T-helper 2 cell treated with Interferon-gamma antibody and Interleukin-4, amounts not matched to agents 5 μg/mL and 100 μg/mL, for 36 hours (primary cell): ENCODE measurements around the gene LRP8.

ENCODE experiments used
- DNase-seq: peaks from one replicate; pipeline ENCODE4 v3.0.0; 2021; ENCODE audit warnings: low spot score
- H3K27ac Mint-ChIP-seq: one replicate; pipeline ENCODE4 v1.8.0; 2021; ENCODE audit warnings: mild to moderate bottlenecking, mixed read lengths
- H3K27me3 Mint-ChIP-seq: one replicate; pipeline ENCODE4 v1.8.0; 2021; ENCODE audit warnings: low read depth, mixed read lengths
- H3K36me3 Mint-ChIP-seq: one replicate; pipeline ENCODE4 v1.8.0; 2021; ENCODE audit warnings: low read depth, mixed read lengths
- H3K4me1 Mint-ChIP-seq: one replicate; pipeline ENCODE4 v1.8.0; 2021; ENCODE audit warnings: low read depth, mixed read lengths
- H3K4me3 Mint-ChIP-seq: one replicate; pipeline ENCODE4 v1.8.0; 2022; ENCODE audit warnings: mild to moderate bottlenecking, moderate library complexity, mixed read lengths
- H3K9me3 Mint-ChIP-seq: one replicate; pipeline ENCODE4 v1.8.0; 2021; ENCODE audit warnings: mixed read lengths

LRP8 gene

DNA sequence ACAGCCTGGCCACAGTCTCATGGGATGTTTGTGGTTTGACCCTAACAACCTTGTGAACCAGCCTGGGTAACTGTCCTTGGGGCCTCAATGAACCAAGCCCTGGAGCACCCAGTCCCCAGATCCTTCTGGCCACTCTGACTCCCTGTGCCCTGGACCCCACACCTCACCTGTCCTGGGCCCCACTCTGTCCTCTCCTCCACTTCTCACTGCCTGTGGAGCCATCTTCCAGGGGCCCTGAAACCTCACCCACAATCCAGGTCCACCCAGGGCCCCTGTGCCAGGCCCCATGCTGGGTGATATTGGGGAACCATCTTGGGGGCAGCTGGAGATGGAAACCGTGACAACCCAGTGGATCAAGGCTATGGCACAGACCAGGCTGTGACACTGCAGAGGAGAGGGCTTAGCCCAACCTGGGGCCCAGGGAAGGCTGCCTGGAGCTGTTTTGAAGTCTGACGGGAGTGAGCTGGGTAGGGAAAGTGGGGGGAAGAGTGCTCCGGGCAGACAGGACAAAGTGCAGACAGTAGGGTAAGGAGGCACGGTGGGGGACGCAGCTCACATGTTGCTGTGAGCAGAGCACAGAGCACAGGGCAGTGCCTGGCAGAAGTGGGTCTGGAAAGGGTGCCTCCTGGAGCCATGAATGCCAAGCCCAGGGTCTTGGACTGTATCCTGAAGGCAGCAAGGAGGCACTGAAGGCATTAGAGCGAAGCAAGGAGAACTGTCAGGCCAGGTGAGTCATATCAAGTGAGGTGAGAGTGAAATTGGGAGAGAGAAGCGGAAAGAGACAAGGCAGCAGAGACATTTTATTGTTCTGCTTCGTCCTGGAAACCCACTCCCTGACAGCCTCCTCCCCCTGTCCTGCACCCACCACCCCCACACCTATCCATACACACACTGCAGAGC, 12.1 kb upstream of the LRP8 start:
- Mint-ChIP-seq H3K4me3 (no peak overlapping the region), H3K4me1 (peaks cover 4% of the 10 kb centered on the region), H3K27ac (no peak overlapping the region)

DNA sequence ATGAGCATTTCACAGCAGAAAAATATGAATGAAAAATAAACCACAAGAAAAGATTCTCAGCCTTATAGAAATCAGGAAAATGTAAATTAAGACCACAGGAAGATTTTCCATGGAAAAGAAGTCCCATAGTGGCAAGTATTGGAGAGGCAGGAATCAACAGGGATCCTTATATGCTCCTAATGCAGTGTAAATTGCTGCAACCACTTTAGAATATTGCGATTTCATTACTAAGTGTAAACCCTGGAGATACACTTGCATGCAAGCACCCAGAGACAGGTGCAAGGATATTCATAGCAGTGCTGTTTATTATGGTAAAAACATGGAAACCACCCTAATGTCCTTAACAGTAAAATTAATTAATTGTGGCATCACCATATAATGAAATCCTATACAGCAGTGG, 10.6 kb upstream of the LRP8 start:
- no peak overlapping the region for H3K27ac Mint-ChIP-seq
- H3K9me3 Mint-ChIP-seq, result peaks cover 5% of the 10 kb centered on the region
- H3K4me3 Mint-ChIP-seq, result no peak overlapping the region
- H3K36me3 Mint-ChIP-seq, result peaks cover 9% of the 10 kb centered on the region
- H3K27me3 Mint-ChIP-seq, result no peaks in the 10 kb centered on the region
- DNase-seq, result no peak
- peaks cover 10% of the 10 kb centered on the region for H3K4me1 Mint-ChIP-seq

More for the DNA sequence above, 12.1 kb upstream of the LRP8 start:
- no peaks in the 10 kb centered on the region for H3K27me3 Mint-ChIP-seq
- H3K36me3 Mint-ChIP-seq, result peaks cover 9% of the 10 kb centered on the region
- H3K9me3 Mint-ChIP-seq, result peaks cover 5% of the 10 kb centered on the region
- DNase-seq, result no peak

DNA sequence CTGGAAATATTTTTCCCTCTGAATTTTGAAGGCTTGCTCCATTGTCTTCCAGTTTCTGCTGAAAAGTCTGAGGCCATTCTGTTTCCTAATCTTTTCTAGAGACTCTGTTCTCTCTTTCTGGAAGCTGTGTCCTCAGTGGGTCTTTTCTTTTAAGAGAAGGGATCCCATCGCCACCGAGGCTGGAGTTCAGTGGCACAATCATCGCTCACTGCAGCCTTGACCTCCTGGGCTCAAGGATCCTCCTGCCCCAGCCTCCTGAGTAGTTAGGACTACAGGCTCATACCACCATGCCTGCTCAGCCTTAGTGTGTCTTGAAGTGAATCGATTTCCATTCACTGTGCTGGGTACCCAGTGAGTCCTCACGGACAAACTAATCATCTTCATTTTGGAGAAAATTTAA, 9.6 kb upstream of the LRP8 start:
- H3K27me3 Mint-ChIP-seq, result no peaks in the 10 kb centered on the region
- H3K9me3 Mint-ChIP-seq, result peaks cover 5% of the 10 kb centered on the region
- H3K27ac Mint-ChIP-seq, result no peak overlapping the region
- H3K36me3 Mint-ChIP-seq, result peaks cover 9% of the 10 kb centered on the region
- DNase-seq, result no peak
- H3K4me1 Mint-ChIP-seq, result peaks cover 10% of the 10 kb centered on the region
- no peak overlapping the region for H3K4me3 Mint-ChIP-seq

DNA sequence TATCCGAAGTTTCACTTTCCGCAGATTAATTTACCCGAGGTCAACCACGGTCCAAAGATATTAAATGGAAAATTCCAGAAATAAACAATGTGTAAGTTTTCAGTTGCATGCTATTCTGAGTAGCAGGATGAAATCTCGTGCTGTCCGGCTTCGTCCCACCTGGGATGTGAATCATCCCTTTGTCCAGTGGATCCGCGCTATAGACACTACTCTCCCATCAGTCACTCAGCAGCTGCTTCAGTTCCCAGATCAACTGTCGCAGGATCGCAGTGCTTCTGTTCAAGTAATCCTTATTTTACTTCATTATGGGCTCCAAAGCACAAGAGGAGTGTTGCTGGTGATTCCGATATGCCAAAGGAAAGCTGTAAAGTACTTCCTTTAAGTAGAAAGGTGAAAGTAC, 8.3 kb upstream of the LRP8 start:
- peaks cover under 1% of the 10 kb centered on the region for H3K9me3 Mint-ChIP-seq
- H3K4me3 Mint-ChIP-seq, result no peak overlapping the region
- H3K4me1 Mint-ChIP-seq, result peaks cover 10% of the 10 kb centered on the region
- no peak for DNase-seq
- H3K36me3 Mint-ChIP-seq, result peaks cover 7% of the 10 kb centered on the region
- H3K27me3 Mint-ChIP-seq, result no peaks in the 10 kb centered on the region
- no peak overlapping the region for H3K27ac Mint-ChIP-seq

DNA sequence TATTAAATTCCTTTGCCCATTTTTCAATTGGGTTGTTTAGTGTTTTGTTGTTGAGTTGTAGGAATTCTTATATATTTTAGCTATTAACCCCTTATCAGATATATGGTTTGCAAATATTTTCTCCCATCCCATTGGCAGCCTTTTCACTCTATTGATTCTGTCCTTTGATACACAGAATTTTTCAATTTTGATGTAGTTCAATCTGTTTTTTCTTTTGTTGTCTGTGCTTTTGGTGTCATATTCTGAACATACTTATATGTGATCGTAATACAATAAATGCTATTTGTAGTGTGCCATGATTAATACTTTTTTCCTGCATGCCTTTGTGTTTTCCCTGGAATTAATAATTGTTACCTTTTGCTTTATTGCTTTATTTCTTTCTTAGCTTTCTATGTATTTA, 7.8 kb upstream of the LRP8 start:
- Mint-ChIP-seq H3K9me3 (no peaks in the 10 kb centered on the region), H3K36me3 (peaks cover 10% of the 10 kb centered on the region), H3K27ac (no peak overlapping the region), H3K4me3 (no peak overlapping the region), H3K27me3 (no peaks in the 10 kb centered on the region), H3K4me1 (peaks cover 10% of the 10 kb centered on the region)
- DNase-seq, result no peak

DNA sequence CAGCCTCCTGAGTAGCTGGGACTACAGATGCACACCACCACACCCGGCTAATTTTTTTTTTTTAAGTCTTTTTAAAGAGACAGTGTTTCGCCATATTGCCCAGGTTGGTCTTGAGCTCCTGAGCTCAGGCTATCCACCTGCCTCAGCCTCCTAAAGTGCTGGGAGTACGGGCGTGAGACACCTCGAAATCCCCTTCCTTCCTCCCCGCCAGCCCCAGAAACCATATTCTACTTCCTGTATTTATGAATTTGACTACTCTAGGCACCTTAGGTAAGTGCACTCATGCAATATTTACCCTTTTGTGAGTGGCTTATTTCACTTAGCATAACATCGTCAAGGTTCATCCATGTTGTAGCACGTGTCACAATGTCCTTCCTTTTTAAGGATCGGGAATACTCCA, 6.9 kb upstream of the LRP8 start:
- Mint-ChIP-seq H3K9me3 (no peaks in the 10 kb centered on the region), H3K27me3 (no peaks in the 10 kb centered on the region), H3K36me3 (peaks cover 10% of the 10 kb centered on the region), H3K4me3 (peak overlapping the region; percentile 33), H3K27ac (no peak overlapping the region), H3K4me1 (peaks cover 10% of the 10 kb centered on the region)
- DNase-seq, result no peak

DNA sequence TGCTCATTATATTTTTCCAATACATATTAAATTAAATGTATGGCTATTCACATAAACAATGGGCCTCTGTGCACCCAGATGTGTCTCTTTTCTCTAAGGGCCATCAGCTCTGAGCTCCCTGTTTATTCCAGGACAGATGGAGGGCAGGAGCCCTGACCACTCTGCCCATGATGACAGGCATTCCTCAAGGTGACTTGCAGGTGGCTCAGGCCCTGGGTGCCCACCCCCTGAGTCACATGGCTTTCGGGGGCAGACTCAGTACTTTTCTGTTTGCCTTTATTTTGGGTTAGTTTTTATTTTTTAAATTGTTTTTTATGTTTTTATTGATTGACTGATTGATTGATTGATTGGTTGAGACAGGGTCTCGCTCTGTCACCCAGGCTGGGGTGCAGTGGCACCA, 6.4 kb upstream of the LRP8 start:
- peaks cover 10% of the 10 kb centered on the region for H3K36me3 Mint-ChIP-seq
- DNase-seq, result no peak
- no peak overlapping the region for H3K4me3 Mint-ChIP-seq
- H3K9me3 Mint-ChIP-seq, result no peaks in the 10 kb centered on the region
- H3K27ac Mint-ChIP-seq, result no peak overlapping the region
- peaks cover 10% of the 10 kb centered on the region for H3K4me1 Mint-ChIP-seq
- no peaks in the 10 kb centered on the region for H3K27me3 Mint-ChIP-seq

DNA sequence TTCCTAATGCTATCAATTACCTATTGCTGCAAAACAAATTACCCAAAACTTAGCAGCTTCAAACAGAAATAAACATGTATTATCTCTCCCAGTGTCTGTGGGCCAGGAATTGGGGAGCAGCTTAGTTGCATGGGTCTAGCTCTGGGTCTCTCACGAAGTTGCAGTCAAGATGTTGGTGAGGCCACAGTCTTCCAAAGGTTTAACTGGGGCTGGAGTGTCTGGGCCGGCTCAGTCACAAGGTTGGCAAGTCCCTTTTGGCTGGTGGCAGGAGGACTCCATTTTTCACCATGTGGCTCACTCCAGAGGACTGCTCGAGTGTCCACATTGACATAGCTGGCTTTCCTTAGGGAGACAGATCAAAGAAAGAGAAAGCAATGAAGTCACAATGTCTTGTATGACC, 5.0 kb upstream of the LRP8 start:
- Mint-ChIP-seq H3K27me3 (no peaks in the 10 kb centered on the region), H3K36me3 (peaks cover 6% of the 10 kb centered on the region), H3K4me1 (peaks cover 13% of the 10 kb centered on the region), H3K9me3 (no peaks in the 10 kb centered on the region), H3K4me3 (no peak overlapping the region), H3K27ac (no peak overlapping the region)
- DNase-seq, result no peak

DNA sequence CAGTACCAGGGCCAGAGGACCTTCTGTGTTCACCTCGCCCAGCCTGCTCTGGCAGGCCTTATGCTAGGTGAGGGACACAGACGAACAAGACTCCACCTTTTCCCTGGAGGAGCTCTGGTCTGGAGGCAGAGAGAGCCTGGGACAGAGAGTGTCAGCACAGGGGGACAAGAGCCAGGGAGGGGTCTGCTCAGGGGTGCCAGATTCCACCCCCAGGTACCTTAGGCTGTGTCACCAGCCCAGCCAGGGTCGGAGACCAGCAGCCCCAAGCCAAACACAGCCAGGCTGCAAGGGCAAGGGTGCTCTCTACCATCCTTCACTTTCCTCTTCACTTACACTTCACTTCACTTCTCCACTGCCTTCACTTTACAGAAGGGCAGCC, 4.3 kb upstream of the LRP8 start:
- Mint-ChIP-seq H3K27ac (peak overlapping the region; percentile 58), H3K27me3 (no peaks in the 10 kb centered on the region), H3K9me3 (no peaks in the 10 kb centered on the region), H3K4me3 (no peak overlapping the region), H3K36me3 (peaks cover 6% of the 10 kb centered on the region), H3K4me1 (peaks cover 13% of the 10 kb centered on the region)
- DNase-seq, result no peak

DNA sequence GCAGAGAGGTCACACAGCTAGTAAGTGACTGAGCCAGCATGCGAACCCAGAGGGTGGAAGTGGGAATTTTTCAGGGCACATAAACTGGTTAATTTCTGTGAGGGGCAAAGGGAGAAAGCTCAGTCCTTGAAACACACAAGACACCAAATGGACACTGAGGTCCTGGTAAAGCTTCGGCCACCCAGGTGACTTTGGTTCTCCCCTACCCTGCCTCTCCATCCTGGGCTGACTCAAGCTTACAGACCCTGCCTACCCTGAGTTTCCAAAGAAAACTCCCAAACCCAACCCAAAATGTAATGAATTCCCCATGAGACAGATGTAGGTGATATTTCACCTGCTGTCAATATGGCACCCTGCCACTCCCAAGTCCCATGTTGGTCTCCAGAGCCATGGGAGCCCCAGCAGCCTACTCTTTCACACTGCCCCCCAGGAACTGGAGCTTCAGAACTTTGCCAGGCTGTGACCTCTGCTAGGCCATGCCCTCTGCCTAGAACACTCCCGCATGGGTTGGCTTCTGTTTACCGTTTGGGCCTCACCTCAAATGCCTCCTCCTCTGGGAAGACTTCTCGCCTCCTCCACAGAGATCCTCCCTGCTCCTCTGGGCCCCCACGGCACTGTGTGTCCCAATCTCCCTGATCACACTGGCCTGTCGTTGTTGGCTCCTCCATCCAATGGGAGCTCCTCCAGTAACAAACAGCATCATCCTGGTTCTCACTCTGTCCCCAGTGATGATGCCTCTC, 3.7 kb upstream of the LRP8 start:
- H3K36me3 Mint-ChIP-seq, result peaks cover 6% of the 10 kb centered on the region
- no peak overlapping the region for H3K27ac Mint-ChIP-seq
- DNase-seq, result no peak
- H3K27me3 Mint-ChIP-seq, result no peaks in the 10 kb centered on the region
- no peak overlapping the region for H3K4me3 Mint-ChIP-seq
- H3K4me1 Mint-ChIP-seq, result peaks cover 13% of the 10 kb centered on the region
- H3K9me3 Mint-ChIP-seq, result no peaks in the 10 kb centered on the region

DNA sequence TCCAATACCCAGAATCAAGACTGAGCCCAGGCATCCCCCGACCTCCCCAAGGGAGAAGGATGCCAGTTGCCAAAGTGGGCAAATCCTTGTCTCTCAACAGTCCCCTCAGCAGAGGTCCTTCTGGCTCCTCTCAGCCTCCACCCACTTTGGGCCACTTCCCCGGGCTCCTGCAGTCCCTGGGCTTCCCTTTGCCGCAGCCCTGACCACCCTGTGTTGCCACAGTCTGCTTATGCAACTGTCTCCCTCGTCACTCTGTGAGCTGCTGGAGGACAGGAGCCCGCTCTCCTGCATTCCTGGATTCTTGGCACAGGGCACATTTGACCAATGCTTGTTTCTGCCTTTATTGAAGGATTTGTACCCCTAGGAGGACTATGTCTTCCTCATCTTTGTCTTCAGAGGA, 2.9 kb upstream of the LRP8 start:
- H3K9me3 Mint-ChIP-seq, result no peaks in the 10 kb centered on the region
- no peaks in the 10 kb centered on the region for H3K27me3 Mint-ChIP-seq
- peaks cover 4% of the 10 kb centered on the region for H3K36me3 Mint-ChIP-seq
- H3K4me1 Mint-ChIP-seq, result peaks cover 15% of the 10 kb centered on the region
- no peak for DNase-seq
- no peak overlapping the region for H3K27ac Mint-ChIP-seq
- no peak overlapping the region for H3K4me3 Mint-ChIP-seq

DNA sequence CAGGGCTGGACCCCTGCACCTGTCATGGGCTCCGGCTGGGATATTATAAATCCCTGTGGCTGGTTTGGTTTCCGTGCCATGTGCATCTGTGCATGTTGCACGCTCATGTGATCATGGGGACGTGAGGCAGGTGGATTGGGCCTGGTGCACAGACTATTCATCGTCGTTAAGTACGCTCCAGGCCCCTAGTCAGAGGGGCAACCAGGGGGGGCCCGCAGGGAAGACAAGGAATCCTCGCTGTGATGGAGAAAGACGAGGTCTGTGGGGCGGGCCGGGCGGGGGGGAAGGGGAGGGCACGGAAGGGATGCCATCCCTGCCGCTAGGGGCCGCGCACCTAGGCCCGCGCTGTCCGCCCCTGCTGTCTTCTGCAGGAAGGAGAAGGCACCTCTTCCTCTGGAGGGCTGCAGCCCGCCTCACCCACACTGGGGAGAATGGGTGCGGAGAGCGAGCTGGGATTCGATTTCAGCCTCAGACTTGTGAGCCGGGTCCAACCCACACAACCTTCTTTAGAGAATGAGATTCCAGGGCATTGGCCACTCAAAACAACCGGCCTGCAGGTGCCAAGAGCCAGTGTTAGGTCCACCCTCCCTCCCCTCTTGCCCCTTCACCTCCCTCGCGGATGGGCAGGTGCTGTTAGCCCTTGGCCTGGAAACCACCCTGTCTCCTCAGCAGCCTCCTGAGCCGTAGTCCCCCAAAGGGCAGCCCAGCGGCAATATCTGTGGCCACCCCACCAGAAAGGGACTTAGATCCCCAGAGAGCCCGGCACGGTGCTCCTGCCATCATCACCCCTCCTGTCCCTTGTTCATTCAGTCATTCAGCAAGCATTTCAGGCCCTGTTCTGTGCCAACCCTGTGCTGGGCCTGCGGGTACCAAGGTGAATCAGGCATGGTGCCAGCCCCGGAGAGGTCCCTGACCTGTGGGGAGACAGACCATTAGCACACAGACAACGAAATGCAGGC, 950 bp upstream of the LRP8 start:
- Mint-ChIP-seq H3K4me1 (peaks cover 18% of the 10 kb centered on the region), H3K9me3 (no peaks in the 10 kb centered on the region), H3K27ac (peak overlapping the region; percentile 98), H3K36me3 (peaks cover 21% of the 10 kb centered on the region), H3K27me3 (no peaks in the 10 kb centered on the region), H3K4me3 (peak overlapping the region; percentile 99)
- DNase-seq, result peak; percentile 13

DNA sequence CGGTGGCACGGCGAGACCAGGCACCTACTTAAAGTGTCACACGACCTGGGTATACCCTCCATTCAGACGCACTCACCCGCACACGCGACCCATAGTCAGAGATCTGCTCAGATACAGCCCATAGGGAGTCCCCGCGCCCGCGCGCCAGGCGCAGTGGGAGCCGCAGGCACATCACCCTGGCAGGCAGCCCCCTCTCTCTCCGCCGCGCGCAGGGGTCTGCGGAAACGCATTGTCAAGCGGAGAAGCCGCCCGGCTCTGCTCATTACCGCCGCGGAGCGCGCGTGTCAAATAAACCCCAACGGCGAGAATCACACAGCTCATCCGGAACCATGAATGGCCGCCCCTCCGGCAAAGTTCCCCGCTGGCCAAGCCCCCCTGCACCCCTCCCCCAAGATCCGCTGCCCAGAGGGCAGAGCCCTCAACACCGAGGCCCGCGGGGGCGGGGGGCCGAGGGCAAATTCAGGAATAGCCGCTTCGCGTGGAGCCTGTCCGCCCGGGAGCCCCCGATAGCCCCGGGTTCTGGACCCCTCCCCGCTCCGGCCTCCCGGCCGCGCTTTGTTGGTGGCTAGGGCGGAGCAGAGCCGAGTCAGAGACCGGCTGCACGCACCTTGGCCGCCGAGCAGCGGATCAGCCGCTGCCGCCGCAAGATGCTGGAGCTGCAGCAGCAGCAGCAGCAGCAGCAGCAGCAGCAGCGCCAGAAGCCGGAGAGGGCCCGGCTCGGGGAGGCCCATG, 522 bp downstream of the LRP8 start:
- Mint-ChIP-seq H3K4me3 (peak overlapping the region; percentile 96), H3K4me1 (peaks cover 20% of the 10 kb centered on the region), H3K9me3 (no peaks in the 10 kb centered on the region), H3K27me3 (no peaks in the 10 kb centered on the region), H3K27ac (peak overlapping the region; percentile 96), H3K36me3 (peaks cover 27% of the 10 kb centered on the region)
- peak; percentile 49 for DNase-seq
